DMS53 (cell line): Measurements from ENCODE around the gene SPDEF.

Experiments
- DNase-seq: peaks from one replicate; lab custom pipeline; 2025; lab: John Stamatoyannopoulos, UW

The SPDEF gene

GRCh38 chr6:34556031-34556471 is at the start of gene SPDEF:
Gene SPDEF (minus strand): TSS chr6:34556329. CDS start chr6:34544455, 11,874 bp downstream.
- DNase-seq, result peak; percentile 62

- no peak for DNase-seq
Observed at GRCh38 chr6:34603707-34604106, 47.6 kb upstream of the SPDEF start.

- DNase-seq, result peak; percentile 94
Observed at GRCh38 chr6:34602318-34603111, 46.4 kb upstream of the SPDEF start.

- DNase-seq, result peak; percentile 91
Observed at GRCh38 chr6:34601706-34602105, 45.6 kb upstream of the SPDEF start.

GRCh38 chr6:34600796-34601195 is 44.7 kb upstream of the SPDEF start:
- DNase-seq, result no peak

GRCh38 chr6:34600101-34600500 is 44.0 kb upstream of the SPDEF start:
- no peak for DNase-seq

- no peak for DNase-seq
Observed at GRCh38 chr6:34598712-34599111, 42.6 kb upstream of the SPDEF start.

- DNase-seq, result no peak
Observed at GRCh38 chr6:34597605-34598353, 41.6 kb upstream of the SPDEF start.

- DNase-seq, result no peak
Observed at GRCh38 chr6:34596798-34597197, 40.7 kb upstream of the SPDEF start.

- no peak for DNase-seq
Observed at GRCh38 chr6:34595332-34596184, 39.4 kb upstream of the SPDEF start.

GRCh38 chr6:34593701-34594100 is 37.6 kb upstream of the SPDEF start:
- no peak for DNase-seq

GRCh38 chr6:34592208-34592952 is 36.3 kb upstream of the SPDEF start:
- DNase-seq, result no peak

GRCh38 chr6:34589691-34590090 is 33.6 kb upstream of the SPDEF start:
- no peak for DNase-seq

GRCh38 chr6:34589140-34589539 is 33.0 kb upstream of the SPDEF start:
- no peak for DNase-seq

- no peak for DNase-seq
Observed at GRCh38 chr6:34587851-34588250, 31.7 kb upstream of the SPDEF start.

GRCh38 chr6:34587325-34587724 is 31.2 kb upstream of the SPDEF start:
- DNase-seq, result no peak

GRCh38 chr6:34586327-34587040 is 30.4 kb upstream of the SPDEF start:
- no peak for DNase-seq

- DNase-seq, result no peak
Observed at GRCh38 chr6:34585512-34586061, 29.5 kb upstream of the SPDEF start.

GRCh38 chr6:34585108-34585507 is 29.0 kb upstream of the SPDEF start:
- DNase-seq, result no peak

GRCh38 chr6:34584694-34585093 is 28.6 kb upstream of the SPDEF start:
- no peak for DNase-seq
